Stimulated activated CD8-positive, alpha-beta memory T cell treated with anti-CD3 and anti-CD28 coated beads, Interleukin-4, amount 100 ng/mL, for 4 hours (primary cell): ENCODE results near the gene GAGE12D.
"Not testable (repeated sequence)": the region's sequence is repeated elsewhere in the genome, so short reads cannot be mapped to it uniquely, and the experiment has no call there.

Experiments used
- DNase-seq, 2 donors: peaks; one replicate each; pipeline ENCODE4 v3.0.0-alpha.2; 2020; ENCODE audit warnings: low read depth in 2 of 2, low spot score in 1 of 2

GAGE12D gene

DNA sequence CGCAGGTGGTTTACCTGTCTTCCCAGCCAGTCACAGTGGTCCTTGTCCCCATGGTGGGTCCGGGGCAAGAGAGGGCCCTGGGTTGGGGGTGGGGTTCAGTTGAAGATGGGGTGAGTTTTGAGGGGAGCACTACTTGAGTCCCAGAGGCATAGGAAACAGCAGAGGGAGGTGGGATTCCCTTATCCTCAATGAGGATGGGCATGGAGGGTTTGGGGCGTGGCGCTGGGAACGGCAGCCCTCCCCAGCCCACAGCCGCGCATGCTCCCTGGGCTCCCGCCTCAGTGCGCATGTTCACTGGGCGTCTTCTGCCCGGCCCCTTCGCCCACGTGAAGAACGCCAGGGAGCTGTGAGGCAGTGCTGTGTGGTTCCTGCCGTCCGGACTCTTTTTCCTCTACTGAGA lies at the start of gene GAGE12D:
Gene GAGE12D, plus strand, starts transcription at position 301 of the 400 bp plus-strand sequence. CDS start 1,155 bp downstream, outside the sequence.
- DNase-seq, result not testable (repeated sequence)

- not testable (repeated sequence) for DNase-seq
Observed at GRCh38 chrX:49531877-49532276, 9.7 kb upstream of the GAGE12D start, which contains the start of gene GAGE12C. TSS of gene GAGE12C (plus strand) at chrX:49532177. CDS start at chrX:49533332, 1,155 bp downstream.

DNA sequence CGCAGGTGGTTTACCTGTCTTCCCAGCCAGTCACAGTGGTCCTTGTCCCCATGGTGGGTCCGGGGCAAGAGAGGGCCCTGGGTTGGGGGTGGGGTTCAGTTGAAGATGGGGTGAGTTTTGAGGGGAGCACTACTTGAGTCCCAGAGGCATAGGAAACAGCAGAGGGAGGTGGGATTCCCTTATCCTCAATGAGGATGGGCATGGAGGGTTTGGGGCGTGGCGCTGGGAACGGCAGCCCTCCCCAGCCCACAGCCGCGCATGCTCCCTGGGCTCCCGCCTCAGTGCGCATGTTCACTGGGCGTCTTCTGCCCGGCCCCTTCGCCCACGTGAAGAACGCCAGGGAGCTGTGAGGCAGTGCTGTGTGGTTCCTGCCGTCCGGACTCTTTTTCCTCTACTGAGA lies 9.5 kb downstream of the GAGE12D start, which contains the start of gene GAGE12E:
Gene GAGE12E, plus strand, starts transcription at position 301 of the 400 bp plus-strand sequence. CDS start 1,155 bp downstream, outside the sequence.
- not testable (repeated sequence) for DNase-seq

DNA sequence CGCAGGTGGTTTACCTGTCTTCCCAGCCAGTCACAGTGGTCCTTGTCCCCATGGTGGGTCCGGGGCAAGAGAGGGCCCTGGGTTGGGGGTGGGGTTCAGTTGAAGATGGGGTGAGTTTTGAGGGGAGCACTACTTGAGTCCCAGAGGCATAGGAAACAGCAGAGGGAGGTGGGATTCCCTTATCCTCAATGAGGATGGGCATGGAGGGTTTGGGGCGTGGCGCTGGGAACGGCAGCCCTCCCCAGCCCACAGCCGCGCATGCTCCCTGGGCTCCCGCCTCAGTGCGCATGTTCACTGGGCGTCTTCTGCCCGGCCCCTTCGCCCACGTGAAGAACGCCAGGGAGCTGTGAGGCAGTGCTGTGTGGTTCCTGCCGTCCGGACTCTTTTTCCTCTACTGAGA lies 19.0 kb downstream of the GAGE12D start, which contains the start of gene GAGE12F:
Gene GAGE12F, plus strand, starts transcription at position 301 of the 400 bp plus-strand sequence. CDS start 1,155 bp downstream, outside the sequence.
- not testable (repeated sequence) for DNase-seq

DNA sequence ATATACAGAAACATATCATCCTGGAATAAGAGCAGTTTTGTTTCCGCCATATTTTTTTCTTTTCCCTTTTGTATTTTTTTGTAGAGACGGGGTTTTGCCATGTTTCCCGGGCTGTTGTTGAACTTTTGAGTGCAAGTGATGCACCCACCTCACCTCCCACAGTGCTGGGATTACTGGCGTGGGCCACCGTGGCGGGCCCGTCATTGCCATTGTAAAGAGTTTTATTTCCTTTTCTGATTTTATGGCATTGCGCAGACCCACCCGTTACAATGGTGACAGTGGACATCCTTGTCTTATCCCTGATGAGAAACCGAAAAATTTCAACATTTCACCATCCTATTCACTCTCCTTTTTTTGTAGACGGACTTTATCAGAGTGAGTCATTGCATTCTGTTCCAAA lies 27.2 kb downstream of the GAGE12D start:
- DNase-seq, result not testable (repeated sequence)

DNA sequence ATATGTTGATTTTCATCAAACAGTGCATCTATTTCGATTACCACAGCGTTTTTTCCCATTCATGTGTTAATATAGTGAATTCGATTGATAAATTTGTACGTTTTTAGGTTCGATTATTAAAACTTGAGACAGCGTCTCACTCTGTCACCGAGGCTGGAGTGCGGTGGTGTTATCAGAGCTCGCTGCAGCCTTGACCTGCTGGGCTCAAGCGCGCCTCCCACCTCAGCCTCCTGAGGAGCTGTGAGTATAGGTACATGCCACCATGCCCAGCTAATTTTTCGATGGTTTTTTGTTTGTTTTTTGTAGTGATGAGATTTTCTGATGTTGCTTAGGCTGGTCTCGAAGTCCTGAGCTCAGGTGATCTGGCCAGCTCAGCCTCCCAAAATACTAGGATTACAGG lies 27.6 kb downstream of the GAGE12D start:
- DNase-seq, result not testable (repeated sequence)

- not testable (repeated sequence) for DNase-seq
Observed at GRCh38 chrX:49570100-49570499, 28.6 kb downstream of the GAGE12D start, which contains the start of gene GAGE12G. TSS of gene GAGE12G (plus strand) at chrX:49570400. CDS start at chrX:49571555, 1,155 bp downstream.

DNA sequence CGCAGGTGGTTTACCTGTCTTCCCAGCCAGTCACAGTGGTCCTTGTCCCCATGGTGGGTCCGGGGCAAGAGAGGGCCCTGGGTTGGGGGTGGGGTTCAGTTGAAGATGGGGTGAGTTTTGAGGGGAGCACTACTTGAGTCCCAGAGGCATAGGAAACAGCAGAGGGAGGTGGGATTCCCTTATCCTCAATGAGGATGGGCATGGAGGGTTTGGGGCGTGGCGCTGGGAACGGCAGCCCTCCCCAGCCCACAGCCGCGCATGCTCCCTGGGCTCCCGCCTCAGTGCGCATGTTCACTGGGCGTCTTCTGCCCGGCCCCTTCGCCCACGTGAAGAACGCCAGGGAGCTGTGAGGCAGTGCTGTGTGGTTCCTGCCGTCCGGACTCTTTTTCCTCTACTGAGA lies 38.1 kb downstream of the GAGE12D start, which contains the start of gene GAGE12H:
Gene GAGE12H, plus strand, starts transcription at position 301 of the 400 bp plus-strand sequence. CDS start 1,155 bp downstream, outside the sequence.
- DNase-seq, result not testable (repeated sequence)

- not testable (repeated sequence) for DNase-seq
Observed at GRCh38 chrX:49589196-49589595, 47.7 kb downstream of the GAGE12D start, which contains the start of gene GAGE2A. TSS of gene GAGE2A (plus strand) at chrX:49589496. CDS start at chrX:49590651, 1,155 bp downstream.

DNA sequence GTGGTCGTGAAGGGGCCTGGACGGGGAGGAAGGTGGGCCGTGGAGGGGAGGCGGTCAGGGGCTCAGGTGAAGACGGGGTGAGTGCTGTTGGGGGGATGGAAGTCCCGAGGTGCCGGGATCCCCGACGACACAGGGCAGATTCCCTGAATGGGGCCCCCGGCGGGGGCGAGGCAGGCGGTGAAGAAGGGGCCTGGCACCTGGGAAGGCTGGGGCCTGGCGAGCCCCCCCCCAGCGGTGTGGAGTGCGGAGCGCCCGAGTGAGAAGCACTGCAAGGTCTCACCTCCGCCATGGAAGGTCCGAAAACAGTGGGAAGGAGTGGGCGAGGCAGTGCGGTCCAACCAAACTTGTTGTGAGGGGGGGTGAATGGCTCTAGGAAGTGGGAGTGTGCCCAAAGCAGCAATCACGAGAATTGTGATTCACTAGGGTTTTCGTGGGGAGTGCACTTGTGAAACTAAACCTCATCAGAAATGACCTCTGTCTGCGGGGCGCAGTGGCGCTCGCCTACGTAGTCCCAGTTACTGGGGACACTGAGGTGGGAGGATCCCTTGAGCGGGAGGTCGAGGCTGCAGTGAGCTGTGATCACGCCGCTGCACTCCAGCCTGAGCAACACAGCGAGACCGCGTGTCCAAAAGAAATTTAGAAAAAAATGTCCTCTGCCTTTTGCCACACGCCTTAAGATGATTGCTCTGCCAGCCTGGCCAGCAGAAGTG lies 48.4 kb downstream of the GAGE12D start:
- DNase-seq, result not testable (repeated sequence)

DNA sequence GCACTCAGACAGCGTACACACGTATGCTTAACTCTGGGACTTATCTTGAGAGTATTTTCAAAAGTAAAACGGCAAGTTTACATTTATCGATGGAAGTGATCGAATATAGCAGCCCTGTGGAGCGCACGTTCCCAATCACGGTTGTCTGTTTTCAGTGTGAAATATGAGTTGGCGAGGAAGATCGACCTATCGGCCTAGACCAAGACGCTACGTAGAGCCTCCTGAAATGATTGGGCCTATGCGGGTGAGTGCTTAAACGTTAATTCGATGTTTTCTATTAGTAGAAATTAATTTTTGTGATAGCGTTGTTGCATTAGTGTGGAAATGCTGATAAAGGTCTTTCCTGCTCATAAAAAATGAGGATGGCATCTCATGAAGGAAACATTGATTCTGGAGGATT lies 49.0 kb downstream of the GAGE12D start:
- not testable (repeated sequence) for DNase-seq
